ENCODE measurements around the gene EIF4H. TPM values are rescaled to one million over a fixed set of nuclear protein-coding genes. Genes with fewer than 3 reads are reported as not detected.

Gene EIF4H
- total RNA-seq, 1 experiment from 2014 or later: 370 TPM

- TSS peak; percentile 43 for BruUV-seq (replicated peaks)
- DNase-seq: no peak
- no peak for TF ChIP-seq CTCF (IDR thresholded peaks at IDR 0.05; ENCODE audit: insufficient read depth in 1 of 2, low read depth in 1 of 2, low read length in 1 of 2, severe bottlenecking in 1 of 2, unreplicated experiment in 1 of 2)
- H3K36me3 ChIP-seq (ENCODE audit: control insufficient read depth, insufficient read depth, low read length): no peaks in the 10 kb centered on the region; the same call in 1 of the 2 replicates
- H3K27me3 Mint-ChIP-seq (ENCODE audit: insufficient read depth, unreplicated experiment): no peaks in the 10 kb centered on the region
- peak overlapping the region; percentile 94 for H3K4me3 Mint-ChIP-seq (ENCODE audit: unreplicated experiment)
- peak overlapping the region; percentile 90 for H3K27ac Mint-ChIP-seq (ENCODE audit: unreplicated experiment)
- ChIA-PET CTCF (interaction anchor here (0.5 to 2.9 kb wide), 3 partner anchors 8 to 43 kb away, joined by 7 to 10 read pairs (median 8); no protein-coding TSS in a partner anchor), POLR2A (interaction anchor here (0.5 to 0.8 kb wide), 2 partner anchors 92 to 308 kb away, joined by 3 to 5 read pairs; partner anchors contain the start of gene LIMK1)
- H3K36me3 Mint-ChIP-seq (ENCODE audit: insufficient read depth, unreplicated experiment): peaks cover 63% of the 10 kb centered on the region
- peak overlapping the region; percentile 99 for H3K4me3 ChIP-seq (ENCODE audit: low read depth, low read length)
- peaks cover 20% of the 10 kb centered on the region for H3K4me1 Mint-ChIP-seq (ENCODE audit: low read depth, unreplicated experiment)
- no peaks in the 10 kb centered on the region for H3K9me3 Mint-ChIP-seq (ENCODE audit: unreplicated experiment)
- intact Hi-C loops (cut with micrococcal nuclease; ENCODE audit: unreplicated experiment): loop anchor here (2.0 kb wide), 1 partner anchor 27 kb away; no protein-coding TSS in a partner anchor
- no peaks in the 10 kb centered on the region for H3K27me3 ChIP-seq (replicated peaks; ENCODE audit: control insufficient read depth, insufficient read depth, low read length)
- H3K9me3 ChIP-seq: no peaks in the 10 kb centered on the region
- H3K4me1 ChIP-seq: peaks cover 13% of the 10 kb centered on the region; the same call in 1 of the 2 replicates
These were observed 1.2 kb downstream of the EIF4H start for GRCh38 chr7:74175340-74175739.

GRCh38 chr7:74176555-74176954 lies 2.4 kb downstream of the EIF4H start:
- Histone ChIP-seq H3K9me3 (no peaks in the 10 kb centered on the region), H3K4me3 (ENCODE audit: low read depth, low read length) (no peak overlapping the region), H3K4me1 (peaks cover 23% of the 10 kb centered on the region), H3K36me3 (ENCODE audit: control insufficient read depth, insufficient read depth, low read length) (peaks cover 2% of the 10 kb centered on the region; the same call in 1 of the 2 replicates), H3K27me3 (replicated peaks; ENCODE audit: control insufficient read depth, insufficient read depth, low read length) (no peaks in the 10 kb centered on the region)
- CTCF ChIA-PET: no interaction called here
- TF ChIP-seq CTCF (IDR thresholded peaks at IDR 0.05; ENCODE audit: insufficient read depth in 1 of 2, low read depth in 1 of 2, low read length in 1 of 2, severe bottlenecking in 1 of 2, unreplicated experiment in 1 of 2): no peak
- intact Hi-C loops (cut with micrococcal nuclease; ENCODE audit: unreplicated experiment): no loop called here
- no peak for DNase-seq
- H3K4me1 Mint-ChIP-seq (ENCODE audit: low read depth, unreplicated experiment): peaks cover 31% of the 10 kb centered on the region
- H3K4me3 Mint-ChIP-seq (ENCODE audit: unreplicated experiment): no peak overlapping the region
- no peaks in the 10 kb centered on the region for H3K9me3 Mint-ChIP-seq (ENCODE audit: unreplicated experiment)
- no peaks in the 10 kb centered on the region for H3K27me3 Mint-ChIP-seq (ENCODE audit: insufficient read depth, unreplicated experiment)
- peaks cover 75% of the 10 kb centered on the region for H3K36me3 Mint-ChIP-seq (ENCODE audit: insufficient read depth, unreplicated experiment)
- no TSS peak for BruUV-seq (replicated peaks)
- H3K27ac Mint-ChIP-seq (ENCODE audit: unreplicated experiment): no peak overlapping the region
- POLR2A ChIA-PET: no interaction called here

- ChIA-PET POLR2A (no interaction called here), CTCF (interaction anchor here (0.7 to 1.8 kb wide), 4 partner anchors 27 to 223 kb away, joined by 3 to 8 read pairs (median 3); no protein-coding TSS in a partner anchor)
- no peaks in the 10 kb centered on the region for H3K27me3 Mint-ChIP-seq (ENCODE audit: insufficient read depth, unreplicated experiment)
- peaks cover 34% of the 10 kb centered on the region for H3K4me1 Mint-ChIP-seq (ENCODE audit: low read depth, unreplicated experiment)
- no peaks in the 10 kb centered on the region for H3K27me3 ChIP-seq (replicated peaks; ENCODE audit: control insufficient read depth, insufficient read depth, low read length)
- no peak overlapping the region for H3K4me3 ChIP-seq (ENCODE audit: low read depth, low read length)
- no peak for TF ChIP-seq CTCF (IDR thresholded peaks at IDR 0.05; ENCODE audit: insufficient read depth in 1 of 2, low read depth in 1 of 2, low read length in 1 of 2, severe bottlenecking in 1 of 2, unreplicated experiment in 1 of 2)
- H3K27ac Mint-ChIP-seq (ENCODE audit: unreplicated experiment): no peak overlapping the region
- peaks cover 87% of the 10 kb centered on the region for H3K36me3 Mint-ChIP-seq (ENCODE audit: insufficient read depth, unreplicated experiment)
- no peak overlapping the region for H3K4me3 Mint-ChIP-seq (ENCODE audit: unreplicated experiment)
- H3K9me3 Mint-ChIP-seq (ENCODE audit: unreplicated experiment): no peaks in the 10 kb centered on the region
- BruUV-seq (replicated peaks): no TSS peak
- H3K9me3 ChIP-seq: no peaks in the 10 kb centered on the region
- intact Hi-C loops (cut with micrococcal nuclease; ENCODE audit: unreplicated experiment): no loop called here
- H3K36me3 ChIP-seq (ENCODE audit: control insufficient read depth, insufficient read depth, low read length): peaks cover 2% of the 10 kb centered on the region; the same call in 1 of the 2 replicates
- no peak for DNase-seq
- H3K4me1 ChIP-seq: peaks cover 26% of the 10 kb centered on the region
These were observed 4.5 kb downstream of the EIF4H start for GRCh38 chr7:74178632-74179031.

All from Caco-2 (cell line).